ENCODE results near the gene GRIP1. TPM values are rescaled to one million over a fixed set of nuclear protein-coding genes. Genes with fewer than 3 reads are reported as not detected.

The GRIP1 gene
- total RNA-seq, 4 donors from 2014 or later: 0.18 to 2.1 (median 0.34) TPM

GRCh38 chr12:66679461-66680084, 697 bp upstream of the GRIP1 start:
- TF ChIP-seq CTCF (IDR thresholded peaks at IDR 0.05 in 4 of 5, conservative IDR thresholded peaks at IDR 0.05 in 1 of 5): no peak
- no peak for TF ChIP-seq POLR2A (IDR thresholded peaks at IDR 0.05)
- Histone ChIP-seq H3K4me3 (peak overlapping the region in 1 of 4 donors; percentile 31), H3K36me3 (no peaks in the 10 kb centered on the region), H3K27ac (no peak overlapping the region), H3K27me3 (no peaks in the 10 kb centered on the region), H3K9me3 (no peaks in the 10 kb centered on the region), H3K4me1 (peaks cover 4 to 5% of the 10 kb centered on the region in 2 donors)
- DNase-seq (no peak), ATAC-seq (no peak)
- intact Hi-C loops (cut with DNase I; ENCODE audit: low total_unique reads) (no loop called here), in situ Hi-C loops (cut with MboI; ENCODE audit: low sequenced_read_pairs in 4 of 4) (loop anchor here in 1 of 4 donors (25.0 kb wide), 1 partner anchor 417 kb away; no protein-coding TSS in a partner anchor)

GRCh38 chr12:66676241-66676640, 2.6 kb downstream of the GRIP1 start:
- intact Hi-C loops (cut with DNase I; ENCODE audit: low total_unique reads) (no loop called here), in situ Hi-C loops (cut with MboI; ENCODE audit: low sequenced_read_pairs in 4 of 4) (loop anchor here in 1 of 4 donors (25.0 kb wide), 1 partner anchor 414 kb away; no protein-coding TSS in a partner anchor)
- Histone ChIP-seq H3K27me3 (no peaks in the 10 kb centered on the region), H3K36me3 (no peaks in the 10 kb centered on the region), H3K27ac (no peak overlapping the region), H3K9me3 (no peaks in the 10 kb centered on the region), H3K4me1 (peaks cover 4 to 5% of the 10 kb centered on the region in 2 donors), H3K4me3 (no peak overlapping the region)
- no peak for ATAC-seq
- no peak for DNase-seq
- TF ChIP-seq CTCF (IDR thresholded peaks at IDR 0.05 in 4 of 5, conservative IDR thresholded peaks at IDR 0.05 in 1 of 5) (no peak), POLR2A (IDR thresholded peaks at IDR 0.05) (no peak)

GRCh38 chr12:66674495-66675122, 4.3 kb downstream of the GRIP1 start:
- peaks cover 4 to 5% of the 10 kb centered on the region in 2 donors for H3K4me1 ChIP-seq
- no peak overlapping the region for H3K4me3 ChIP-seq
- no peaks in the 10 kb centered on the region for H3K36me3 ChIP-seq
- no peak for ATAC-seq
- TF ChIP-seq POLR2A (IDR thresholded peaks at IDR 0.05) (no peak), CTCF (IDR thresholded peaks at IDR 0.05 in 4 of 5, conservative IDR thresholded peaks at IDR 0.05 in 1 of 5) (no peak)
- H3K27ac ChIP-seq: no peak overlapping the region
- H3K9me3 ChIP-seq: no peaks in the 10 kb centered on the region
- H3K27me3 ChIP-seq: no peaks in the 10 kb centered on the region
- intact Hi-C loops (cut with DNase I; ENCODE audit: low total_unique reads) (no loop called here), in situ Hi-C loops (cut with MboI; ENCODE audit: low sequenced_read_pairs in 4 of 4) (loop anchor here in 1 of 4 donors (25.0 kb wide), 1 partner anchor 412 kb away; no protein-coding TSS in a partner anchor)
- DNase-seq: no peak

GRCh38 chr12:66669541-66669940, 9.3 kb downstream of the GRIP1 start:
- Histone ChIP-seq H3K4me3 (no peak overlapping the region), H3K9me3 (no peaks in the 10 kb centered on the region), H3K36me3 (no peaks in the 10 kb centered on the region), H3K27me3 (no peaks in the 10 kb centered on the region), H3K4me1 (no peaks in the 10 kb centered on the region), H3K27ac (no peak overlapping the region)
- in situ Hi-C loops (cut with MboI; ENCODE audit: low sequenced_read_pairs in 4 of 4) (no loop called here), intact Hi-C loops (cut with DNase I; ENCODE audit: low total_unique reads) (no loop called here)
- TF ChIP-seq POLR2A (IDR thresholded peaks at IDR 0.05) (no peak), CTCF (IDR thresholded peaks at IDR 0.05 in 4 of 5, conservative IDR thresholded peaks at IDR 0.05 in 1 of 5) (no peak)
- ATAC-seq (no peak), DNase-seq (no peak)
